Measurements from ENCODE around the gene KDM4C.

KDM4C gene

GRCh38 chr9:7139886-7140285, 382.1 kb downstream of the KDM4C start:
- Histone ChIP-seq H3K4me3 (ENCODE audit: low read depth in 1 of 2, low read length in 1 of 2) (no peak overlapping the region), H3K36me3 (no peaks in the 10 kb centered on the region), H3K27ac (no peak overlapping the region), H3K27me3 (no peaks in the 10 kb centered on the region), H3K4me1 (ENCODE audit: control insufficient read depth in 1 of 2, insufficient read depth in 1 of 2, low read depth in 1 of 2, low read length in 1 of 2) (no peaks in the 10 kb centered on the region), H3K9me3 (no peaks in the 10 kb centered on the region)
- no peak for TF ChIP-seq CTCF (IDR thresholded peaks at IDR 0.05)

GRCh38 chr9:7140401-7140800, 382.6 kb downstream of the KDM4C start:
- Histone ChIP-seq H3K4me3 (ENCODE audit: low read depth in 1 of 2, low read length in 1 of 2) (no peak overlapping the region), H3K36me3 (no peaks in the 10 kb centered on the region), H3K27me3 (no peaks in the 10 kb centered on the region), H3K27ac (no peak overlapping the region), H3K4me1 (ENCODE audit: control insufficient read depth in 1 of 2, insufficient read depth in 1 of 2, low read depth in 1 of 2, low read length in 1 of 2) (no peaks in the 10 kb centered on the region), H3K9me3 (no peaks in the 10 kb centered on the region)
- TF ChIP-seq CTCF (IDR thresholded peaks at IDR 0.05) = no peak

- Histone ChIP-seq H3K9me3 (no peaks in the 10 kb centered on the region), H3K4me3 (ENCODE audit: low read depth in 1 of 2, low read length in 1 of 2) (no peak overlapping the region), H3K36me3 (peaks cover 3% of the 10 kb centered on the region), H3K4me1 (ENCODE audit: control insufficient read depth in 1 of 2, insufficient read depth in 1 of 2, low read depth in 1 of 2, low read length in 1 of 2) (no peaks in the 10 kb centered on the region), H3K27me3 (no peaks in the 10 kb centered on the region), H3K27ac (no peak overlapping the region)
- no peak for TF ChIP-seq CTCF (IDR thresholded peaks at IDR 0.05)
These were observed 385.9 kb downstream of the KDM4C start for GRCh38 chr9:7143645-7144200.

- Histone ChIP-seq H3K4me3 (ENCODE audit: low read depth in 1 of 2, low read length in 1 of 2) (no peak overlapping the region), H3K27ac (no peak overlapping the region), H3K4me1 (ENCODE audit: control insufficient read depth in 1 of 2, insufficient read depth in 1 of 2, low read depth in 1 of 2, low read length in 1 of 2) (peaks cover 0 to under 1% of the 10 kb centered on the region in 2 experiments), H3K27me3 (no peaks in the 10 kb centered on the region), H3K36me3 (peaks cover 3% of the 10 kb centered on the region), H3K9me3 (no peaks in the 10 kb centered on the region)
- TF ChIP-seq CTCF (IDR thresholded peaks at IDR 0.05) = no peak
These were observed 386.7 kb downstream of the KDM4C start for GRCh38 chr9:7144265-7145046.

- Histone ChIP-seq H3K9me3 (no peaks in the 10 kb centered on the region), H3K4me3 (ENCODE audit: low read depth in 1 of 2, low read length in 1 of 2) (no peak overlapping the region), H3K27ac (no peak overlapping the region), H3K36me3 (peaks cover 3% of the 10 kb centered on the region), H3K27me3 (no peaks in the 10 kb centered on the region), H3K4me1 (ENCODE audit: control insufficient read depth in 1 of 2, insufficient read depth in 1 of 2, low read depth in 1 of 2, low read length in 1 of 2) (peaks cover 9 to 11% of the 10 kb centered on the region in 2 experiments)
- no peak for TF ChIP-seq CTCF (IDR thresholded peaks at IDR 0.05)
These were observed 387.7 kb downstream of the KDM4C start for GRCh38 chr9:7145361-7146069.
